Motor neuron (in vitro differentiated cells): ENCODE data around the gene KRT6A. TPM values are rescaled to one million over a fixed set of nuclear protein-coding genes. Genes with fewer than 3 reads are reported as not detected.

Experiments
- ATAC-seq, 8 experiments: fragments of 200-7000 bp; cut with Tn5 transposase; replicated peaks in 6 of 8; 2 replicates each; pipeline ENCODE4 v1.8.0; 2021; ENCODE audit warnings: mild to moderate bottlenecking in 8 of 8, moderate library complexity in 8 of 8
- H3K27ac ChIP-seq, 2 donors: fragments of 250-450 bp; sonication (Bioruptor Pico); 2 replicates each; pipeline ENCODE4 v1.9.0; 2021; ENCODE audit warnings: antibody characterized with exemption in 2 of 2, mild to moderate bottlenecking in 2 of 2, moderate library complexity in 1 of 2
- H3K4me1 ChIP-seq, 2 donors: fragments of 250-450 bp; sonication (Bioruptor Pico); replicated peaks in 1 of 2; 2 replicates each; pipeline ENCODE4 v1.6.1; 2021; ENCODE audit warnings: antibody characterized with exemption in 2 of 2, mild to moderate bottlenecking in 2 of 2, moderate library complexity in 1 of 2
- H3K4me3 ChIP-seq, 5 donors: fragments of 250-450 bp; sonication (Bioruptor Pico); 2 replicates each; pipeline ENCODE4 v1.9.0; 2021; ENCODE audit warnings: antibody characterized with exemption in 5 of 5, mild to moderate bottlenecking in 5 of 5, moderate library complexity in 4 of 5
- WGBS, 10 experiments: fragments of 450-650 bp; shearing (Covaris generic); methylation state at CpG; one replicate each; pipeline ENCODE4 v1.0.0; 2022; 5-methylcytosine and 5-hydroxymethylcytosine counted together
- in situ Hi-C, 9 experiments: fragments of 400-800 bp; cut with MboI; loops; one replicate each; pipeline ENCODE4 v1.15.0; 2021; ENCODE audit warnings: low sequenced_read_pairs in 9 of 9, low pct_unique_long_range_greater_than_20kb in 2 of 9; ENCODE audit not compliant: unreplicated experiment in 9 of 9
- total RNA-seq, 8 experiments: library from RNA; unstranded; fragments of 300-600 nt; gene quantifications; 2 replicates each; pipeline versions ENCODE4 v1.2.3 to v1.2.4, GENCODE V29; 2022

Gene KRT6A
- under 1 TPM in 3 of 8 experiments, not detected in 5; 0.27 to 1.00 (median 0.29) TPM for total RNA-seq

DNA sequence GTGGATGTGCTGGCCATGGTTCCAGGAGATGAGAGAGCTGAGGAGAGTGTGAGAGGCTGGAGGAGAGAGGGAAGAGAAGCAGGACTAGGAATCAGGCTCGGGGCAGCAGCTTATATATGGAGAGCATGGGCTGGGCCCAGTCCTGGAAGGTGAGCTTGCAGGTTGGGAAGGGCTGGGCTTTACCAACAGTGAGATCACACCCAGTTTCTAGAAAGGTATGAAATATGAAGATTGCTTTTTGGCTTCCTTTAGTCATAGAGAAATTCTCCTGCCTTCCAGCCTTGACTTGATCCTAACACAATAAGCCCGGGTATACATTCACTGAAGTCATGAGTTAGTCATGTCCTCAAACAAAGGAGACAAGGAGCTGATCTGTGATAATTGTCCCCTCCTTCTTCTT is at the start of gene KRT6A:
Gene KRT6A, minus strand, starts transcription at position 86 of the 400 bp plus-strand sequence. Its CDS starts 69 bp downstream, at position 17.
- WGBS, 10 experiments: 40 to 100% (median 100%) methylated on average over 1 of the region's 2 CpGs; no CpG with 5 or more reads in 5 of the 10 experiments
- no peak for ATAC-seq
- Histone ChIP-seq H3K4me3 (no peak within 1 kb of the TSS), H3K4me1 (no peaks in the 10 kb centered on the region), H3K27ac (no peak within 1 kb of the TSS)
- in situ Hi-C loops: no loop called here

DNA sequence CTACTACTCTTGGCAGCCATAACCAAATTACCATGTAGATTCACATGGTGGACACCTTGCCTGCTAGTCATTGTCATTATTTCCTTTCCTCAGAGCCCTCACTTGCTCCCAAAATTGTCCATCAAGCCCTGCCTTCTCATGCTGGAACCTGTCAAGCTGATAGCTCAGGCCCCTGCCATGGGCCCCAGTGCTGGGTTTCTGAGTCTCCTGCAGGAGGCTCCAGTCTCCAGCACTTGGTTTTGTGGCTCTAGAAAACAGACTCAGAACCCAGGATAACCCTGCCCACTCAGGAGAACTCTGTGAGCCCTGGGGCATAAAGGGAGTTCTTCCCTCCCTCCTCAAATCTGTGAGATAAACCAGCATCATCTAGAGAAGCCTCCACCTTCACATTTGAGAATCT is 49.1 kb upstream of the KRT6A start:
- in situ Hi-C loops: no loop called here
- no peak overlapping the region for H3K4me3 ChIP-seq
- no peaks in the 10 kb centered on the region for H3K4me1 ChIP-seq
- H3K27ac ChIP-seq: no peak overlapping the region
- ATAC-seq: no peak

DNA sequence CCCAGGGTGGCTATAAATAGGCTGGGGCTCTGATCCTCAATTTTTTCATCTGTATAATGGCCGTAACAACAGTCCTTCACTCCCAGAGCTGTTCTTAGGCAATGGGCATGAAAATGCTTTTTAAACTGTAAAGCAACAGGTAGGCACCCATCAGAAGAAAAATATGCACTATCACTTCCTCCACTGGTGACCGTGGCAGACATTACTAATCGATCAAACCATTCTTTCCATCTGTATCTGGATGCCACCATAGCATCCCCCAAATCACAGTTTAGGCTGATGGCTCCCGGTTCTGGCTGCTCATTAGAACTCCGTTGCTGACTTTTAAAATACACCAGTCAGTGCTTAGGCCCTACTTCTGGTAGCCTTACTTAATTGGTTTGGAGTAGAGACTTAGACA is 48.7 kb upstream of the KRT6A start:
- no peak overlapping the region for H3K27ac ChIP-seq
- no peak for ATAC-seq
- no peak overlapping the region for H3K4me3 ChIP-seq
- 33 to 100% (median 63%) methylated on average over 1 to 4 of the region's 5 CpGs; no CpG with 5 or more reads in 2 of the 10 experiments for WGBS, 10 experiments
- in situ Hi-C loops: no loop called here
- no peaks in the 10 kb centered on the region for H3K4me1 ChIP-seq

DNA sequence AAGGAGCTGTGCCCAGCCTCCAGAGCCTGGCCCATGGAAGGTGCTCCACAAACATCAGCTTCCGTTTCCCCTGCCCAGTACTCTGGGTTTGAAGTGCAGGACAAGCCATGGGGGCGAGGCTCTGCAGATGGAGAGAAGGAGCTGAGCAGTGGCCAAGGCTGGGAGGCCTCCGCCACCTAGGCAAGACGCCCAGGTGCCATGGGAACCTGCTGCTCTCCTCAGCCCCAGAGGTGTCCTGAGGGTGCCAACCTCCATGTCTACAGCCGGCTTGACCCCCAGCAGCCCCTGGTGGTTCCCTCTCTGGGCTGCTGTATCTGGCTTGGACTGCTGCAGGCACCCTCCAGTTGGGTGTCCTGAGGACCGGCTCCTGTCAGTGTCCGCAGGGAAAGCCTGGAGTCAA is 47.5 kb upstream of the KRT6A start:
- 69 to 100% (median 77%) methylated on average over 1 to 4 of the region's 7 CpGs; no CpG with 5 or more reads in 6 of the 10 experiments for WGBS, 10 experiments
- Histone ChIP-seq H3K4me3 (no peak overlapping the region), H3K27ac (no peak overlapping the region), H3K4me1 (no peaks in the 10 kb centered on the region)
- ATAC-seq: no peak
- in situ Hi-C loops: no loop called here

DNA sequence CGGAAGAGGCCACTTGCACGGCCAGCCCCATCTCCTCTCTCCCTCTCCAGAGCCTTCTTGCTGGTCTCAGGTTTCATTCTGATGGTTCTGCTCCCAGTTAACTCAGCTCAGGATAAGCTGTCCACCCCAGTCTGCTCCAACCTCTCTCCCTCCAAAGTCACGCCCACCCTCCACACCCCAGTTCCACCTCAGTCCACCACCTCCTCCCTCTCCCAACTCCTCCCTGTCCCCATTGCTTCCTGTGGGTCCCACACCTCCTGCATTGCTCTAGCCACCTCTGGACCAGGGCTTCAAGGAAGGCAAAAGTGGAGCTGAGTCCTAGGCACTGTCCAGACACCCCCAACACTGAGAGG is 46.7 kb upstream of the KRT6A start:
- in situ Hi-C loops: no loop called here
- Histone ChIP-seq H3K27ac (no peak overlapping the region), H3K4me3 (no peak overlapping the region), H3K4me1 (no peaks in the 10 kb centered on the region)
- ATAC-seq: no peak
- WGBS, 10 experiments: no CpG with 5 or more reads among the region's 3 CpGs

DNA sequence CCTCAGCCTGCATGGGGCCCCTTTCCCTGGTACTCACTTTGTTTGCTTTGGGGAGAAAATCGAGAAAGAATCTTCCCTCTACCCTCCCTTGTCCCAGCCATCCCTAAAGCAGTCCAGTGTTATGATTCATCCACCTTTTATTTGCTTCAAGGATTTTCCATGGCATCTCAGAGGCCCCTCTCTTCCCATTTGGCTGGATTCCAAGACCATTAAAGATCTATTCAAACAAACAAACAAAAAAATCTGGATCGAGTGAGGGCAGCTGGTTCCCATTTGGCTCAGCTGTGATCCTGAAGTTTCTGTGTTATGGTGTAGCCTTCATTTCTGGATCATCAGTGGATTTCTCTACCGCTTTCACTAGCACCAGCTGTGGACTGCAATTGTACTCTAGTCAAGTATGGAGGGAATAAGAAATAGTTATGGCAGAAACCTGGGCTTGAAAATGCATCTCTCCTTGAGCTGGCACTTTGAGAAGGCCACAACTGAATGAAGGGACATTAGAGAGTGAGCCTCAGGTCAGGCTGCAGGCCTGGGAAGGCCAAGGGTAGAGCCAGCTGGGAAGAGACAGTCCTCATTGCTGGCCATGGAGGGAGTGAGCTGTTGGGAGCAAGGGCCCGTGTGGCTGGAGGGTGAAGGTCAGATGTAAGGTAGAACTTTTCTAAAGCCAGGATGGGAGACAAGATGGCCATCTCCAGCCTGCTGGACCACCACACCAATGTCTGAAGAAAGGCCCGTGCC is 46.2 kb upstream of the KRT6A start:
- Histone ChIP-seq H3K4me3 (no peak overlapping the region), H3K27ac (no peak overlapping the region), H3K4me1 (no peaks in the 10 kb centered on the region)
- peak in 4 of 8 experiments; percentile 28 to 66 (median 48) for ATAC-seq
- in situ Hi-C loops: no loop called here
- 16 to 67% (median 43%) methylated on average over 1 to 3 of the region's 5 CpGs; no CpG with 5 or more reads in 2 of the 10 experiments for WGBS, 10 experiments

DNA sequence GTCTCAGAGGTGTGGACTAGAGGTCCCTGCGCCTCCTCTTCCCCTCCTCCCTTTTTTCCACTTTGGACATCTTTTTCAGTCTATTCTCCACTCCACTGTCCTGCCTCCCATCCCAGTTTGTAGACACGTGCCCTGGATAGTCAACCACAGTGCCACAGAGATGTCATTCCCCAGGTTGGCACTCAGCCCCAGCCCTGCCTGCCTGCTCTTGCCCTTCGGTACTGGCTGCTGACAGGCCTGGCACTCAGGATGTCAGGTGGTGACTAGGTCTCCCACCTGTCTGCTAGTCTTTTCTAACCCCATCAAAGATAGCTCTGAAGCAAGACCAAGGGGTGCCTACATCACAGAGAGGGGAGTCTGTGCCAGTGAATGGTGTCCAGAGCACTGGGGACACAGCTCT is 44.0 kb upstream of the KRT6A start:
- Histone ChIP-seq H3K4me3 (no peak overlapping the region), H3K4me1 (no peaks in the 10 kb centered on the region), H3K27ac (no peak overlapping the region)
- ATAC-seq: no peak
- in situ Hi-C loops: no loop called here
- 0 to 100% (median 80%) methylated on average over 1 to 3 of the region's 3 CpGs; no CpG with 5 or more reads in 2 of the 10 experiments for WGBS, 10 experiments

DNA sequence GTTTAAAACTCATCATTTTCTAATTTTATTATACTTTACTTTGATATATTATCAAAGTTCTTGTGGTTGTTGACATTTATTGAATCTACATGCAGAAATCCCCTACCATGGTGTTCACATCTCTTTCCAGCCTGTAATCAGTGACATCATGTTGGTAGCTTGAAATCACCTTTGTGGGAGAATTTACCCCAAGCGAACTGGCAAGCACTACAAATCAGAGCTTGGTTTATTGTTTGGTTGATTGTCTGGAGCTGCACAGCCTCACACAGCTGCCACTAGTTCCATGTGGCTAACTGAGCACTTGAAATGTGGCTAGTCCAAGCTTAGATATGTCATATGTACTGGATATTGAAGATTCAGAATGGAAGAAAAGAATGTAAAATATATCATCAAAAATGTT is 42.5 kb upstream of the KRT6A start:
- Histone ChIP-seq H3K27ac (no peak overlapping the region), H3K4me3 (no peak overlapping the region), H3K4me1 (no peaks in the 10 kb centered on the region)
- 0 to 60% (median 20%) methylated on average over 1 of the region's 1 CpG; no CpG with 5 or more reads in 7 of the 10 experiments for WGBS, 10 experiments
- in situ Hi-C loops: no loop called here
- ATAC-seq: no peak

DNA sequence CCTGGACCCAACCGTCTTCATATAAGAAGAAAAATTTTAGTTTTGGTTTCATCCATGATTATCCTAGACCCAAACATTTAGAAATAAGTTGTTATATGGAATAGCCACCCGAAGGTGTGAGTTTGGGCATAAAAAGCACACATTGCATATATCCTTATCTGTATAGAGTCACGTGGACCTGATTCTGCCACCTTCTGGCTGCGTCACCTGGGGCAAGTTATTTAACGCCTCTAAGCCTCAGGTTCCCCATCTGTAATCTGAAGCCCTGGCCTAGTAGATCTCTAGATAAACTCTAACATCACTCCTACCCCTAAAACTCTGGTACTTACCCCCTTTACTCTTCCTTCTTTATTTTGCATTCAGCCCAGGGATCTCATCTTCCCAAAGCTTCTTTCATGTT is 41.4 kb upstream of the KRT6A start:
- Histone ChIP-seq H3K4me3 (no peak overlapping the region), H3K4me1 (no peaks in the 10 kb centered on the region), H3K27ac (no peak overlapping the region)
- no peak for ATAC-seq
- in situ Hi-C loops: no loop called here
- WGBS, 10 experiments: 50 to 82% (median 74%) methylated on average over 1 to 5 of the region's 5 CpGs

DNA sequence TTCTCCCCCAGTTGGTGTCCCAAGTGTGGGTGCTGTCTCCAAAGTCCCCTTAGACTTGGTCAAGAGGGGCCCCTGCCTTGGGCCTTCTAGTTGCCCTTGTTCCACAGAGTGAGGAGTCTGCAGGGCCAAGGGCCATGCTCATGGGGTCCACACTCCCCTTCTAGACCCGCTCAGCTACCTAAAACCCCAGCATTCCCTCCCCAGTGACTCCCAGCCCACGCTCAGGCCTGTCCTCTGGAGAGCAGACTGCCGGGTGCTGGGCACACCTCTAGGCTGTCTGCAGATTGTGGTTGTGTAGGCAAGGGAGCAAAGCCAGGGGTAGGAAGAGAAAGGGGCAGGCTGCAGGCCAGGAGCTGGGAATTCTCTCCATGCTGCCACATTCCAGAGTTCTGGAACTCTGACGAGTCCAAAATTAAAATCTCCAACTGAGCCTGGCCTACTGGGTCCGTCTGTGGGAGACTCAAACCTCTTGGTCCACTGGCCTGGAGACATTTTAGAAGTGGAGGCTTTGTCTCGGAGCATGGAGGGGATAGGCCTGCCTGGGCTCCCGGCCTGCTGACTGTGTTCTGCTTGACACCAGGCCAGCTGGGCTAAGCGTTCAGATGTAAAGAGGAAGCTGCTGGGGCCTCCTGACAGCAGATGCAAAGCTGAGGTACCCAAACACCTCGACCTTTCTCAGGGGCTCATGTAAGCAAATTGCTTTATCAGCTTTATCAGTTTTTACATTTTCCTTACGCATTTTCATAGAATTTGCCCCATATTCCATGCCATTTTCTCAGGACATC is 40.8 kb upstream of the KRT6A start:
- in situ Hi-C loops: no loop called here
- ATAC-seq: no peak
- Histone ChIP-seq H3K4me3 (no peak overlapping the region), H3K4me1 (no peaks in the 10 kb centered on the region), H3K27ac (no peak overlapping the region)
- 0 to 100% (median 62%) methylated on average over 1 to 7 of the region's 10 CpGs; no CpG with 5 or more reads in 2 of the 10 experiments for WGBS, 10 experiments

DNA sequence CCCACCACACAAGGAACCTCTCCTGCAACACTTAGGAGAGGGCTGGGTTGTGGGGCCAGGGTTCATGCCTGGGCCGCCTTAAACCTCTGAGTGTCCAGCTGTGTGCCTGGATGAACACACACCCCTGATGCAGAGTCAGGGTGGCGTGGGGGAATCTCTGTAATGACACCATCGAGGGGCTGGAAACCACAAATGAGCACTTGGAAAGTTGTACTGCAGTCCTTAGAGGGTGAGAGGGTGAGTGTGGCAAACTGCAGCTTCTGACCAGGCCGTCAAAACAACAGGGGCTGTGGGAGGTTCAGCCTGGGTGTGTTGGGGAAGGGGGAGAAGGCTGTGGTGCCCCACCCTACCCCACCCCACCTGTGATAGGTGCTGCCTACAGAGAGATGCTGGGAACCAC is 39.6 kb upstream of the KRT6A start:
- Histone ChIP-seq H3K4me1 (no peaks in the 10 kb centered on the region), H3K27ac (no peak overlapping the region), H3K4me3 (no peak overlapping the region)
- ATAC-seq: no peak
- in situ Hi-C loops: no loop called here
- 0 to 100% (median 58%) methylated on average over 1 to 2 of the region's 4 CpGs; no CpG with 5 or more reads in 7 of the 10 experiments for WGBS, 10 experiments

DNA sequence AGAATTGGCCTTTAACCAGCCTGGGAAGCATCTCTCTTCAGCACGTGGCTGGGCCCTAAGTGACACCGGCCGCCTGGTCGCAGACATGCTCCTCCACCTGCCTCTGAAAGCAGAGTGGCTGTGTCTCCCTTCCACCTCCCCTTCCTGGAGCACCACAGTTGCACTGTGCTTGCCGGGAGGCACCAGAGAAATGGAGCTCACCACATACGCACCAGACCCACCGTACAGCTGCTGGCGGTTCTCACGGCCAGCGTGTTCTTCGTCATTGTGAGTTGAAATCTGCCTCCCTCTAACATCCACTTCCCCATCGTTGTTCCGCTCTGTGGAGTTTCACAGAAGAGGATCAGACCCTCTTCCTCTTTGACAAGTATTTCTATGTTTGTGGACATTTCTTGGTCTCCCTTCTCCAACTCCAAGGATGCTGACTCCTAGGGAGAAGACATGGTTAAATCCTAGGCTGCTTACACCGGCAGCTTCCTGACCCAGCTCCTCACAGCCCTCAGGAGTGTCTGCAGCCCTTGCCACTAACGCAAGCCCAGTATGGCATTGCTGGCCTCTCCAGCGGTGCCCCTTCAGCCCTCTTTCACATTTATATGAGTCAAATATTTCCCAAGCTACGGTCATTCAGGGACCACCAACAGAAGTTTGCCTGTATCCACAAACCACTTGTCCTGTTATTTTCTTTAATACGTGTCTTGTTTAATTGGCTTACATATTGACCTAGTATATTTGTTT is 38.7 kb upstream of the KRT6A start:
- H3K4me1 ChIP-seq: no peaks in the 10 kb centered on the region
- no peak overlapping the region for H3K4me3 ChIP-seq
- WGBS, 10 experiments: 50 to 100% (median 62%) methylated on average over 1 to 11 of the region's 18 CpGs
- in situ Hi-C loops: no loop called here
- H3K27ac ChIP-seq: no peak overlapping the region
- ATAC-seq: no peak

DNA sequence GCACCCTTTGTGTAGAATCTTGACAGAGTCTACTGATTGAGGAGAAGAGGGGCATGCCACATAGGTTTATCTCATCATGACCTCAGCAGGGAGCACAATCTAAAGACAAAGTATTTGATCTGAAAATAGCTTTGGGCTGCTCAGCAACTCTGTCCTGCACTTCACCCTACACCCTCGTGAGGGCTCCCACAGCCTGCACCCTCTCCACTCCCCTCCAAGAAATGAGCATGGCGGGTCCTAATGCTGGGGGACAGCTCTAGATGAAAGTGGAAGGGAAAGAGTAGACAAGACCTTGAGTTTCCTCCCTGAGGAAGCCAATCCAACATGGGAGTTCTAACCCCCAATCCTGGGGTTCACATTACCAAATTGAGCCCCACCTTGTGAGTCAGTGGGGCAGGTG is 37.8 kb upstream of the KRT6A start:
- H3K4me1 ChIP-seq: no peaks in the 10 kb centered on the region
- no peak overlapping the region for H3K4me3 ChIP-seq
- ATAC-seq: no peak
- H3K27ac ChIP-seq: no peak overlapping the region
- WGBS, 10 experiments: 80% methylated on average over 1 of the region's 2 CpGs; no CpG with 5 or more reads in 9 of the 10 experiments
- in situ Hi-C loops: no loop called here
